ENCODE data around the gene CLDN7.

The CLDN7 gene

GRCh38 chr17:7281074-7281952, 19.0 kb upstream of the CLDN7 start, which contains the start of gene SLC2A4:
TSS of gene SLC2A4 (plus strand) at chr17:7281718. CDS start at chr17:7281935, 217 bp downstream.
- Mint-ChIP-seq H3K9me3 (no peaks in the 10 kb centered on the region), H3K4me1 (ENCODE audit: low read depth) (peaks cover 47% of the 10 kb centered on the region), H3K4me3 (peak within 1 kb of the TSS; percentile 73), H3K36me3 (ENCODE audit: low read depth) (no peaks in the 10 kb centered on the region), H3K27me3 (peaks cover 81% of the 10 kb centered on the region), H3K27ac (peak within 1 kb of the TSS; percentile 57)
- intact Hi-C loops (cut with micrococcal nuclease), result loop anchor here (1.0 to 10.0 kb wide), 3 partner anchors 29 to 53 kb away; partner anchors contain the start of genes ACAP1, ELP5 and GABARAP

GRCh38 chr17:7280519-7281073, 18.3 kb upstream of the CLDN7 start:
- H3K4me3 Mint-ChIP-seq, result peak overlapping the region; percentile 73
- intact Hi-C loops (cut with micrococcal nuclease), result loop anchor here (1.0 to 10.0 kb wide), 4 partner anchors 16 to 54 kb away; partner anchors contain the start of genes ACAP1, ELP5 and GABARAP
- H3K4me1 Mint-ChIP-seq (ENCODE audit: low read depth), result peaks cover 47% of the 10 kb centered on the region
- H3K27me3 Mint-ChIP-seq, result peaks cover 75% of the 10 kb centered on the region
- peak overlapping the region; percentile 46 for H3K27ac Mint-ChIP-seq
- H3K9me3 Mint-ChIP-seq, result no peaks in the 10 kb centered on the region
- H3K36me3 Mint-ChIP-seq (ENCODE audit: low read depth), result no peaks in the 10 kb centered on the region

- Mint-ChIP-seq H3K36me3 (ENCODE audit: low read depth) (no peaks in the 10 kb centered on the region), H3K9me3 (no peaks in the 10 kb centered on the region), H3K4me3 (no peak overlapping the region), H3K4me1 (ENCODE audit: low read depth) (peaks cover 47% of the 10 kb centered on the region), H3K27me3 (peaks cover 67% of the 10 kb centered on the region), H3K27ac (no peak overlapping the region)
- intact Hi-C loops (cut with micrococcal nuclease), result no loop called here
These were observed 17.2 kb upstream of the CLDN7 start for GRCh38 chr17:7279448-7279847.

GRCh38 chr17:7266784-7267183, 4.5 kb upstream of the CLDN7 start:
- Mint-ChIP-seq H3K4me3 (no peak overlapping the region), H3K27me3 (peaks cover 42% of the 10 kb centered on the region), H3K36me3 (ENCODE audit: low read depth) (no peaks in the 10 kb centered on the region), H3K9me3 (no peaks in the 10 kb centered on the region), H3K4me1 (ENCODE audit: low read depth) (peaks cover 40% of the 10 kb centered on the region), H3K27ac (no peak overlapping the region)
- intact Hi-C loops (cut with micrococcal nuclease), result no loop called here

- intact Hi-C loops (cut with micrococcal nuclease), result no loop called here
- peaks cover 5% of the 10 kb centered on the region for H3K36me3 Mint-ChIP-seq (ENCODE audit: low read depth)
- peak overlapping the region; percentile 66 for H3K27ac Mint-ChIP-seq
- H3K4me1 Mint-ChIP-seq (ENCODE audit: low read depth), result peaks cover 45% of the 10 kb centered on the region
- peaks cover 48% of the 10 kb centered on the region for H3K27me3 Mint-ChIP-seq
- H3K4me3 Mint-ChIP-seq, result no peak overlapping the region
- H3K9me3 Mint-ChIP-seq, result no peaks in the 10 kb centered on the region
These were observed 1.5 kb upstream of the CLDN7 start for GRCh38 chr17:7263801-7264078.

DNA sequence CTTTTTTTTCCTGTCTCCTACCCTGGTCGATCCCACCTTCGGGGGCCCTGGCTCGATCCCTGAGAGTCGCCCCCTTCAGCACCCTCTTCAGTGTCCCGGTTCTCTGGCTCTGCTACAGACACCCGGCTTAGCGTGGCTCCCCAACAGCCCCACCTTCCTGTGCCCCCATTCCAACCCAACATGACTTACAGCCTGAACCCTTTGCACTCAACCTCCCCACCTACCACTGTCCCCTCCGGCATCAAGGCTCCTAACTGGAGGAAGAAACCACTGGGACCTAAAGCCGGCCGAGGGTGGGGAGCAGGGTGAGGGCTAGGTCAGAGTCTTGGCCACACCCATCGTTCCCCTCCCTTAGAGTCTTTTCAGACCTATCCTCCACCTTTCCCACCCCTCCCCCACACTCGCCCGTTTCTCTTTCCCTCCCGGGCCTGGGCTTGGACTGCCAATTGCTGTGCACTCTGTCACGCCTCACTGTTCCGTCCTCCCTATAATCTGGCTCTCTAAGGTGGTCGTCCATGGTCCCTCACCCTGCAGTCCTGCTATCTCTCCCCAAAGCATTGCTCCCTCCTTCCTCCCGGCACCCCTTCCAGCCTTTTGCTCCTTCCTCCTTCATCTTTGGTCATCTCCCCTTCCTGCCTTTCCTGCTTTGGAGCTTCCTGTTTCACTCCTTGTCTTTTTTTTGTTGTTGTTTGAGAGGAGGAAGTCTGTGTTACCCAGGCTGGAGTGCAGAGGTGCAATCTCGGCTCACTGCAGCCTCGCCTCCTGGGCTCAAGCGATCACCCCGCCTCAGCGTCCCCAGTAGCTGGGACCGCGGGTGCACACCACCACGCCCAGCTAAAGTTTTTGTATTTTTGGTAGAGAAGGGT, 890 bp upstream of the CLDN7 start:
- Mint-ChIP-seq H3K36me3 (ENCODE audit: low read depth) (peaks cover 11% of the 10 kb centered on the region), H3K9me3 (no peaks in the 10 kb centered on the region), H3K4me3 (peak overlapping the region; percentile 67), H3K27me3 (peaks cover 48% of the 10 kb centered on the region), H3K27ac (peak overlapping the region; percentile 66), H3K4me1 (ENCODE audit: low read depth) (peaks cover 51% of the 10 kb centered on the region)
- intact Hi-C loops (cut with micrococcal nuclease), result no loop called here

- intact Hi-C loops (cut with micrococcal nuclease), result no loop called here
- H3K4me1 Mint-ChIP-seq (ENCODE audit: low read depth), result peaks cover 50% of the 10 kb centered on the region
- H3K9me3 Mint-ChIP-seq, result no peaks in the 10 kb centered on the region
- peaks cover 45% of the 10 kb centered on the region for H3K27me3 Mint-ChIP-seq
- H3K36me3 Mint-ChIP-seq (ENCODE audit: low read depth), result peaks cover 26% of the 10 kb centered on the region
- peak overlapping the region; percentile 25 for H3K27ac Mint-ChIP-seq
- peak overlapping the region; percentile 63 for H3K4me3 Mint-ChIP-seq
These were observed 693 bp downstream of the CLDN7 start for GRCh38 chr17:7261379-7262191.

DNA sequence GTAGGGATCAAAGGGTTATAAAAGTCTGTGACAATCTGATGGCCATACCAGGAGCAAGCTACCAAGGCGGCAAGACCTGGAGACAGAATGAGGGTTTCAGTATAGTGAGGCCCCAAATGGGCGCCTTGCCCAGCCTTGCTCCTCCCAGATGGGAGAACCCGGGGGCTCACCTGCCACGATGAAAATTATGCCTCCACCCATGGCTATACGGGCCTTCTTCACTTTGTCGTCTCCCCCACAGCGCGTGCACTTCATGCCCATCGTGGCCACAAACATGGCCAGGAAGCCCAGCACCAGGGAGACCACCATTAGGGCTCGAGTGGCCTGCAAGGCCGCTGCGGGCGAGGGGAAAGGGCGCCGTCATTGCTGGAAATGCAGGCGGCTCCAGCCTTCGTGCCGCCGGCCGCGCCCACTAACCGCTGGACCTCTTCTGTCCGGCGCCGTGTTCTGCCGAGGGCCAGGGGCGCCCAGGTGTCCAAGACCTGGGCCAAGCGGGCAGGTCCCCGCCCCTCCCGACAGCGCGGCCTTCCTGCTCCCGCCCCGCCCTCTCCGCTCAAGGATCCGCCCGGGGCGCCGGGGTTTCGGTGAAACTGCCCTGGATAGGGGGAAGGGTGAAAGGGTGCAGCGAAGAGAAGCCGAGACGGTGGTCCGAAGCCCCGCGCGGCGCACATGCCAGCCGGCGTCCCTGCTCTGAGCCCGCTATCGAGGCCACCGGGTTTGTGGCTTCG, 1.5 kb downstream of the CLDN7 start:
- peaks cover 43% of the 10 kb centered on the region for H3K4me1 Mint-ChIP-seq (ENCODE audit: low read depth)
- peak overlapping the region; percentile 25 for H3K27ac Mint-ChIP-seq
- H3K27me3 Mint-ChIP-seq, result peaks cover 42% of the 10 kb centered on the region
- intact Hi-C loops (cut with micrococcal nuclease), result no loop called here
- peak overlapping the region; percentile 63 for H3K4me3 Mint-ChIP-seq
- H3K9me3 Mint-ChIP-seq, result no peaks in the 10 kb centered on the region
- peaks cover 33% of the 10 kb centered on the region for H3K36me3 Mint-ChIP-seq (ENCODE audit: low read depth)

GRCh38 chr17:7260151-7260550, 2.1 kb downstream of the CLDN7 start:
- Mint-ChIP-seq H3K36me3 (ENCODE audit: low read depth) (peaks cover 40% of the 10 kb centered on the region), H3K9me3 (no peaks in the 10 kb centered on the region), H3K27me3 (peaks cover 39% of the 10 kb centered on the region), H3K4me3 (no peak overlapping the region), H3K27ac (no peak overlapping the region), H3K4me1 (ENCODE audit: low read depth) (peaks cover 43% of the 10 kb centered on the region)
- intact Hi-C loops (cut with micrococcal nuclease), result no loop called here

DNA sequence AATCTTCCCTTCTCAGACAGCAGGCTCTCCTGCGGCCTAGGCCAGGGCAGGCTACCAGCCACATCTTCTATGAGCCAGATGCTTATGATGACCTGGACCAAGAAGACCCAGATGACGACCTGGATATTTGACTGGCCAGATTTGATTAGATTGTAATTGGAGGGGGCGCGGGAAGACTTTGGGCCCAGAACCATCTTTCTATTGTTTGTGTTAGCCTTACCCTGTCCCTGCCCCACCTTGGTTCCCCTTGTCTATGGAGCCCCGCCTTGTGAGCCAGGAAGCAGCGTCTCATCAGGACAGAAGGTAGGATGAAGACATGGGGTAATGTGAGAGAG, 2.8 kb downstream of the CLDN7 start:
- Mint-ChIP-seq H3K4me3 (no peak overlapping the region), H3K27me3 (peaks cover 33% of the 10 kb centered on the region), H3K4me1 (ENCODE audit: low read depth) (peaks cover 47% of the 10 kb centered on the region), H3K27ac (peak overlapping the region; percentile 51), H3K36me3 (ENCODE audit: low read depth) (peaks cover 46% of the 10 kb centered on the region), H3K9me3 (no peaks in the 10 kb centered on the region)
- intact Hi-C loops (cut with micrococcal nuclease), result no loop called here

- Mint-ChIP-seq H3K27ac (peak overlapping the region; percentile 51), H3K9me3 (no peaks in the 10 kb centered on the region), H3K36me3 (ENCODE audit: low read depth) (peaks cover 52% of the 10 kb centered on the region), H3K4me3 (no peak overlapping the region), H3K4me1 (ENCODE audit: low read depth) (peaks cover 45% of the 10 kb centered on the region), H3K27me3 (peaks cover 27% of the 10 kb centered on the region)
- intact Hi-C loops (cut with micrococcal nuclease), result no loop called here
These were observed 3.3 kb downstream of the CLDN7 start for GRCh38 chr17:7258731-7259554.

DNA sequence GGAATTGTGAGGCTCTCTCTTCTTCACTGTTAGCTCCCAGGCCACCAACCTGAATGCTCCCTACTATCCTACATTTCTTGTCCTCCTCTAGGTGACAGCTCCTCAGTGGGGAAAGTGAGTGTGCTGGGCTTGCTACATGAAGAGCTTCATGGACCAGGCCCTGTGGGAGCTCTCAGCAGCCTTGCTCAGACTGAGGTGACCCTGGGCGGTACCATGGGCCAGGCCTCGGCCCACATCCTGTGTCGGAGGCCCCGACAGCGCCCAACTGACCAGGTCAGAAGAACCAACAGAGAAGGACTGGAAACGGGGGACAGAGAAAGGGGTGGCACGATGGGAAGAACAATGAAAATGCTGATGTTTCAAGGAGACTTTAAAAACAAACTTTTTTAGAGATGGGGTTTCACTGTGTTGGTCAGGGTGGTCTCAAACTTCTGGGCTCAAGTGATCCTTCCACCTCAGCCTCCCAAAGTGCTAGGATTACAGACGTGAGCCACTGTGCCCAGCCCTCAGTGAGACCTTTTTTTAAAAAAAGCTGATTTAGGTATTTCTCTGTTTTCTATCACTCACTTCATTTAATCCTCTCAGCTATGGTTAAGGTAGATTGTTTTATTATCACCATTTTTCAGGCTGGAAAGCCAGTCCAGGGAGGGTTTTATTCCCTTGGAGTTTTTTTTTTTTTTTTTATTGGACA, 5.4 kb downstream of the CLDN7 start:
- peaks cover 12% of the 10 kb centered on the region for H3K27me3 Mint-ChIP-seq
- peaks cover 72% of the 10 kb centered on the region for H3K36me3 Mint-ChIP-seq (ENCODE audit: low read depth)
- H3K4me3 Mint-ChIP-seq, result no peak overlapping the region
- H3K9me3 Mint-ChIP-seq, result no peaks in the 10 kb centered on the region
- peaks cover 43% of the 10 kb centered on the region for H3K4me1 Mint-ChIP-seq (ENCODE audit: low read depth)
- no peak overlapping the region for H3K27ac Mint-ChIP-seq
- intact Hi-C loops (cut with micrococcal nuclease), result no loop called here

Measured in dendritic cell treated with granulocyte-macrophage colony-stimulating factor and Interleukin-4, amounts not matched to agents 40 ng/mL and 50 ng/mL, for 4 days (primary cell).